H1 (cell line): ENCODE data around the gene UBE2E3. TPM values are rescaled to one million over a fixed set of nuclear protein-coding genes. Genes with fewer than 3 reads are reported as not detected.

ENCODE experiments used
- BACH1 ChIP-seq: IDR thresholded peaks from 2 replicates; pipeline ENCODE4 v1.6.1; 2012; ENCODE audit warnings: low read length, improper control_type of control experiment
- EP300 ChIP-seq, 2 experiments: IDR thresholded peaks; 1 replicate in 1 of 2; 2 replicates in 1 of 2; pipeline ENCODE4 v1.6.1; 2011 to 2012; ENCODE audit warnings: low read depth in 2 of 2, low read length in 2 of 2, mild to moderate bottlenecking in 2 of 2, borderline replicate concordance in 1 of 2, inconsistent platforms in 1 of 2, moderate library complexity in 1 of 2
- NANOG ChIP-seq: IDR thresholded peaks from 2 replicates; pipeline ENCODE4 v1.6.1; 2011; ENCODE audit warnings: low read length, low read depth, mild to moderate bottlenecking, inconsistent platforms; ENCODE audit not compliant: insufficient read depth, poor library complexity, severe bottlenecking
- POLR2A ChIP-seq, 2 experiments: IDR thresholded peaks; 1 replicate in 1 of 2; 2 replicates in 1 of 2; pipeline ENCODE4 v1.6.1; 2011; ENCODE audit warnings: low read depth in 2 of 2, low read length in 2 of 2, mild to moderate bottlenecking in 2 of 2; ENCODE audit errors: control extremely low read depth in 1 of 2
- RFX5 ChIP-seq: IDR thresholded peaks from 2 replicates; pipeline ENCODE4 v1.6.1; 2011; ENCODE audit warnings: low read depth, low read length, improper control_type of control experiment, borderline replicate concordance
- SP1 ChIP-seq: IDR thresholded peaks from 2 replicates; pipeline ENCODE4 v1.6.1; 2011; ENCODE audit warnings: low read depth, low read length
- SRF ChIP-seq: IDR thresholded peaks from 2 replicates; pipeline ENCODE4 v1.6.1; 2011; ENCODE audit warnings: mild to moderate bottlenecking, low read depth, low read length, moderate library complexity
- SUZ12 ChIP-seq: fragments of 200-600 bp; sonication (generic); IDR thresholded peaks from 2 replicates; pipeline ENCODE4 v1.6.1; 2012; ENCODE audit warnings: mild to moderate bottlenecking, inconsistent platforms, low read length, moderate library complexity, mixed read lengths
- TAF1 ChIP-seq: IDR thresholded peaks from 2 replicates; pipeline ENCODE4 v1.6.1; 2011; ENCODE audit warnings: mild to moderate bottlenecking, low read depth, low read length
- polyA plus RNA-seq, 7 experiments: library from polyadenylated mRNA; depleted of rRNA in 3 of 7; stranded (reverse) in 5 of 7; unstranded in 2 of 7; fragments of >200 nt in 5 of 7; fragments of 200-250 nt in 2 of 7; gene quantifications; 1 replicate in 5 of 7; 2 replicates in 1 of 7; 4 replicates in 1 of 7; pipeline versions ENCODE4 v1.2.1 to v1.2.3, GENCODE V29; 2011 to 2013; ENCODE audit warnings: missing spikeins in 2 of 7, mixed read lengths in 2 of 7
- total RNA-seq: library from RNA; stranded (reverse); fragmentation: NEBNext Ultra II Directional; extraction: Animal tissue kit (Norgen Biotek cat#: 25700); gene quantifications from 2 replicates; pipeline ENCODE4 v1.2.1, GENCODE V29; 2021
- TF ChIP-seq, protein P1 (sequence below): fragments of 300-600 bp; sonication (generic); IDR thresholded peaks from 2 replicates; pipeline ENCODE4 v1.7.1; 2012; ENCODE audit warnings: low read length, moderate library complexity, mild to moderate bottlenecking, inconsistent platforms; ENCODE audit not compliant: insufficient replicate concordance
- TF ChIP-seq, protein P2 (sequence below): IDR thresholded peaks from 2 replicates; pipeline ENCODE4 v1.6.1; 2012; ENCODE audit warnings: inconsistent platforms

UBE2E3 gene
- total and polyA plus RNA-seq, 2 of the 8 experiments (the other 6 are each of a cell fraction or from before 2014, with no cell fraction given), result 106 to 132 TPM

DNA sequence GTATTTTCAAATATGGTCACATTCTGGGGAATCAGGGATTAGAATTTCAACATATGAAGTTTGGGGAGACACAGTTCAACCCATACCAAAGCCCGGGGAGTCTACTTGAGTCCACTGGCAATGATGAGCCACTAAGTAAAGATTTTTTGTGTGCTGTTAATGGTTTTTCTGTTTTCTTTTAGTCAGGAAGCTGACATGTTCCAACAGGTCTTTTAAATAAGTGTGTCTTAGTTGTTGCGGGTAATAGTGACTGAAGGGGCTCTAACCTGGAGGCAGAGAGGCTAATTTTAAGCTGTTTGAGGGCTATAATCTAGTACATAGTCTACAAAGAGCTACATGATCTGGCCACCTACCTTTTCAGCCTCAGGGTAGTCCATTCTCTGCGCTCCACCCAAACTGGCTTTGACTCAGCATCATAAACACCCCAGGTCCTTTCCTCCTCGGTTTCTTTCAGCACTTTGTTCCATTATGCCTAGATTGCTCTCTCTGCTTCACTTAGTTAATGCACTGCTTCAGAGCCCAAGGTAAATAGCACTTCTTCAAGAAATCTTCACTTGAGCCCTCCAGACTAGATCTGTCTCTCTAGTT is 17.6 kb upstream of the UBE2E3 start (continued):
- TF ChIP-seq, protein P1, sequence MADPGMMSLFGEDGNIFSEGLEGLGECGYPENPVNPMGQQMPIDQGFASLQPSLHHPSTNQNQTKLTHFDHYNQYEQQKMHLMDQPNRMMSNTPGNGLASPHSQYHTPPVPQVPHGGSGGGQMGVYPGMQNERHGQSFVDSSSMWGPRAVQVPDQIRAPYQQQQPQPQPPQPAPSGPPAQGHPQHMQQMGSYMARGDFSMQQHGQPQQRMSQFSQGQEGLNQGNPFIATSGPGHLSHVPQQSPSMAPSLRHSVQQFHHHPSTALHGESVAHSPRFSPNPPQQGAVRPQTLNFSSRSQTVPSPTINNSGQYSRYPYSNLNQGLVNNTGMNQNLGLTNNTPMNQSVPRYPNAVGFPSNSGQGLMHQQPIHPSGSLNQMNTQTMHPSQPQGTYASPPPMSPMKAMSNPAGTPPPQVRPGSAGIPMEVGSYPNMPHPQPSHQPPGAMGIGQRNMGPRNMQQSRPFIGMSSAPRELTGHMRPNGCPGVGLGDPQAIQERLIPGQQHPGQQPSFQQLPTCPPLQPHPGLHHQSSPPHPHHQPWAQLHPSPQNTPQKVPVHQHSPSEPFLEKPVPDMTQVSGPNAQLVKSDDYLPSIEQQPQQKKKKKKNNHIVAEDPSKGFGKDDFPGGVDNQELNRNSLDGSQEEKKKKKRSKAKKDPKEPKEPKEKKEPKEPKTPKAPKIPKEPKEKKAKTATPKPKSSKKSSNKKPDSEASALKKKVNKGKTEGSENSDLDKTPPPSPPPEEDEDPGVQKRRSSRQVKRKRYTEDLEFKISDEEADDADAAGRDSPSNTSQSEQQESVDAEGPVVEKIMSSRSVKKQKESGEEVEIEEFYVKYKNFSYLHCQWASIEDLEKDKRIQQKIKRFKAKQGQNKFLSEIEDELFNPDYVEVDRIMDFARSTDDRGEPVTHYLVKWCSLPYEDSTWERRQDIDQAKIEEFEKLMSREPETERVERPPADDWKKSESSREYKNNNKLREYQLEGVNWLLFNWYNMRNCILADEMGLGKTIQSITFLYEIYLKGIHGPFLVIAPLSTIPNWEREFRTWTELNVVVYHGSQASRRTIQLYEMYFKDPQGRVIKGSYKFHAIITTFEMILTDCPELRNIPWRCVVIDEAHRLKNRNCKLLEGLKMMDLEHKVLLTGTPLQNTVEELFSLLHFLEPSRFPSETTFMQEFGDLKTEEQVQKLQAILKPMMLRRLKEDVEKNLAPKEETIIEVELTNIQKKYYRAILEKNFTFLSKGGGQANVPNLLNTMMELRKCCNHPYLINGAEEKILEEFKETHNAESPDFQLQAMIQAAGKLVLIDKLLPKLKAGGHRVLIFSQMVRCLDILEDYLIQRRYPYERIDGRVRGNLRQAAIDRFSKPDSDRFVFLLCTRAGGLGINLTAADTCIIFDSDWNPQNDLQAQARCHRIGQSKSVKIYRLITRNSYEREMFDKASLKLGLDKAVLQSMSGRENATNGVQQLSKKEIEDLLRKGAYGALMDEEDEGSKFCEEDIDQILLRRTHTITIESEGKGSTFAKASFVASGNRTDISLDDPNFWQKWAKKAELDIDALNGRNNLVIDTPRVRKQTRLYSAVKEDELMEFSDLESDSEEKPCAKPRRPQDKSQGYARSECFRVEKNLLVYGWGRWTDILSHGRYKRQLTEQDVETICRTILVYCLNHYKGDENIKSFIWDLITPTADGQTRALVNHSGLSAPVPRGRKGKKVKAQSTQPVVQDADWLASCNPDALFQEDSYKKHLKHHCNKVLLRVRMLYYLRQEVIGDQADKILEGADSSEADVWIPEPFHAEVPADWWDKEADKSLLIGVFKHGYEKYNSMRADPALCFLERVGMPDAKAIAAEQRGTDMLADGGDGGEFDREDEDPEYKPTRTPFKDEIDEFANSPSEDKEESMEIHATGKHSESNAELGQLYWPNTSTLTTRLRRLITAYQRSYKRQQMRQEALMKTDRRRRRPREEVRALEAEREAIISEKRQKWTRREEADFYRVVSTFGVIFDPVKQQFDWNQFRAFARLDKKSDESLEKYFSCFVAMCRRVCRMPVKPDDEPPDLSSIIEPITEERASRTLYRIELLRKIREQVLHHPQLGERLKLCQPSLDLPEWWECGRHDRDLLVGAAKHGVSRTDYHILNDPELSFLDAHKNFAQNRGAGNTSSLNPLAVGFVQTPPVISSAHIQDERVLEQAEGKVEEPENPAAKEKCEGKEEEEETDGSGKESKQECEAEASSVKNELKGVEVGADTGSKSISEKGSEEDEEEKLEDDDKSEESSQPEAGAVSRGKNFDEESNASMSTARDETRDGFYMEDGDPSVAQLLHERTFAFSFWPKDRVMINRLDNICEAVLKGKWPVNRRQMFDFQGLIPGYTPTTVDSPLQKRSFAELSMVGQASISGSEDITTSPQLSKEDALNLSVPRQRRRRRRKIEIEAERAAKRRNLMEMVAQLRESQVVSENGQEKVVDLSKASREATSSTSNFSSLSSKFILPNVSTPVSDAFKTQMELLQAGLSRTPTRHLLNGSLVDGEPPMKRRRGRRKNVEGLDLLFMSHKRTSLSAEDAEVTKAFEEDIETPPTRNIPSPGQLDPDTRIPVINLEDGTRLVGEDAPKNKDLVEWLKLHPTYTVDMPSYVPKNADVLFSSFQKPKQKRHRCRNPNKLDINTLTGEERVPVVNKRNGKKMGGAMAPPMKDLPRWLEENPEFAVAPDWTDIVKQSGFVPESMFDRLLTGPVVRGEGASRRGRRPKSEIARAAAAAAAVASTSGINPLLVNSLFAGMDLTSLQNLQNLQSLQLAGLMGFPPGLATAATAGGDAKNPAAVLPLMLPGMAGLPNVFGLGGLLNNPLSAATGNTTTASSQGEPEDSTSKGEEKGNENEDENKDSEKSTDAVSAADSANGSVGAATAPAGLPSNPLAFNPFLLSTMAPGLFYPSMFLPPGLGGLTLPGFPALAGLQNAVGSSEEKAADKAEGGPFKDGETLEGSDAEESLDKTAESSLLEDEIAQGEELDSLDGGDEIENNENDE, result no peak
- no peak for TF ChIP-seq SP1
- no peak for TF ChIP-seq POLR2A (IDR thresholded peaks at IDR 0.05; ENCODE audit: control extremely low read depth in 1 of 2, low read depth in 2 of 2, low read length in 2 of 2)
- TF ChIP-seq SRF, result no peak
- TF ChIP-seq, protein P2, sequence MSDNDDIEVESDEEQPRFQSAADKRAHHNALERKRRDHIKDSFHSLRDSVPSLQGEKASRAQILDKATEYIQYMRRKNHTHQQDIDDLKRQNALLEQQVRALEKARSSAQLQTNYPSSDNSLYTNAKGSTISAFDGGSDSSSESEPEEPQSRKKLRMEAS, result no peak
- no peak for TF ChIP-seq NANOG
- no peak for TF ChIP-seq EP300 (IDR thresholded peaks at IDR 0.05; ENCODE audit: borderline replicate concordance in 1 of 2, low read depth in 2 of 2, low read length in 2 of 2)
- TF ChIP-seq SUZ12, result no peak
- no peak for TF ChIP-seq RFX5
- TF ChIP-seq BACH1, result no peak
- TF ChIP-seq TAF1, result no peak
